Inflammatory macrophage treated with lipopolysaccharide for 4 hours (primary cell): Measurements from ENCODE around the gene PARD6A.
A peak's percentile ranks its signal among the peaks of the same experiment; 100 is the strongest.

Experiments
- DNase-seq: peaks from one replicate; pipeline ENCODE4 v3.0.0-alpha.2; 2020

PARD6A gene

DNA sequence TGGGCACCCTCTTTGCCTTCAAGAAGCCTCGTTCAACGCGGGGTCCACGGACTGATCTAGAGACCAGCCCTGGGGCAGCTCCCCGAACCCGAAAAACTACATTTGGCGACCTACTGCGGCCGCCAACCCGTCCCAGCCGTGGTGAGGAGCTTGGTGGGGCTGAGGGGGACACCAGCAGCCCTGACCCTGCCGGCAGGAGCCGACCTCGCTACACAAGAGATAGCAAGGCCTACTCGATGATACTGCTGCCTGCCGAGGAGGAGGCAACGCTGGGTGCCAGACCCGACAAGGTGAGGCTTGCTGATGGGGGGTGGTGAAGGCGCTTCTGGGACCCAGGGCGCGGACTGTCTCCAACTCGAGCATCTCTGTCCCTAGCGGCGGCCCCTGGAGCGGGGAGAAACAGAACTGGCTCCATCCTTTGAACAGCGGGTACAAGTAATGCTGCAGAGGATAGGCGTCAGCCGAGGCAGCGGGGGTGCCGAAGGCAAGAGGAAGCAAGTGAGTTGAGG lies 6.3 kb upstream of the PARD6A start:
- no peak for DNase-seq

- no peak for DNase-seq
Observed at GRCh38 chr16:67655363-67655762, 5.4 kb upstream of the PARD6A start.

DNA sequence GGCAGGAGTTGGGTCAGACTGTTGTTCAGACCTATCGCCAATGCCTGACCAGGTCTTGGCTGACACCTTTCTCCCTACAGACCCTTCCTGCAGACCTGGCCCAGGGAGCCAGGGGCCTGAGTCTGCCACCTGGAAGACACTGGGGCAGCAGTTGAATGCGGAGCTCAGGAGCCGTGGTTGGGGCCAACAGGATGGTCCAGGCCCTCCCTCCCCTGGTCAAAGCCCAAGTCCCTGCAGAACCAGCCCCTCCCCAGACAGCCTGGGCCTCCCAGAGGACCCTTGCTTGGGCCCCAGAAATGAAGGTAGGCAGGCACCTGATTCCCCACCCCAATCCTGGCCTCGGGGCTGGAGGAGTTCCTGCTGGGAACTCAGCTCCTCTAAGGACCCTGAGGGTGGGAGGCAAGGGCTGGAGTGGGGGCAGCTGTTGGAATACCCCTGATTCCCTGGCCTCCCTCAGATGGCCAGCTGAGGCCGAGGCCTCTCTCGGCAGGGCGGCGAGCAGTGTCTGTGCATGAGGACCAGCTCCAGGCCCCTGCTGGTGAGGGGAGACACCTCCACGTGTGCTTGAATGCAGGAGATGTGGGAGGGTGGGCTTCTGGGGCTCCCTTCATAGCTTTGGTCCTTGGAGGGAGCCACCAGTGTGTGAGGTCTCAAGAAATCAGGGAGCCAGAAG lies 4.3 kb upstream of the PARD6A start:
- no peak for DNase-seq

- DNase-seq, result no peak
Observed at GRCh38 chr16:67657017-67657608, 3.6 kb upstream of the PARD6A start.

- DNase-seq, result no peak
Observed at GRCh38 chr16:67657751-67658518, 2.8 kb upstream of the PARD6A start.

- DNase-seq, result no peak
Observed at GRCh38 chr16:67658849-67659674, 1.7 kb upstream of the PARD6A start.

DNA sequence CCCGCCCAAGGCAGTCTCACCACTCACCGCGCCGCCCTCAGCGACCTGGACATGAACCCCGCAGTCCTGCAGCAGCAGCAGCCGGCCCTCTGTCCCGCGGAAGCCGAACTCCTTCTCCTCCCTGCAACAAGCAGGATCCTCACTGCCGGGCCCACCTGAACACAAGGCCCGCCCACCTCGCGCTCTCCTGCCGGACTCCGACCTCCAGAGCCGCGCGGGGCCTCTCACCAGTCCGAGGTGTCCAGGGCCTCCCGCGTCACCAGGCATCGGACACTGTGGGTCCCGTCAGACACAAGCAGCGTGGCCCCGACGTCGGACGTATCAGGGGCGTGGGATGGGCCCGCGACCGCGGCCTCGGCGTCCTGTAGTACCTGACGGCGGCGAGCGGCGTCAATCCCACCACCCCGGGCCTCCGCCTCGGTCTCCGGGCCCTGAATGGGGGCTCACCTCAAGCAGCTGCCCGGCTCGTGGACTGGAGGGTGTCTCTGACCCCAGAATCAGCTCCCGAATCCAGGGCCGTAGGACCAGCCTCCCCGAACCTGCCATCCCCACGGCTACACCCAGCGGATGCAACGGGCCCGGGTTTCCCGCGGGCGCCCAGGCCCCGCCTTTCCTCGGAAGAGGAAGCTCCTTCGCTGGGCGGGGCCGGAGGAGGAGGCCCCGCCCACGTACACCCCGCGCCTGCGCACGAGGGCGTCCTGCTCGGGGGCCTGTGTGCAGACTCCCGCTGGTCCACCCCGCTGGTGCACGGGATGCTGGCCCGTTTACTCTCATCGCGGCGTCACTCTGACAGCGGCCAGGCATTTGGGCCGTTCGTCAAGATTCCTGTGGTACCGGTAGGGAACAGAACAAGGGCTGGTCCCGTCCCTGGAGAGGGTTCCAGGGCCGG lies 841 bp upstream of the PARD6A start, which contains the start of gene ACD:
Gene ACD, minus strand, starts transcription at position 586 of the 889 bp plus-strand sequence. Its CDS starts 40 bp downstream, at position 546.
- peak; percentile 95 for DNase-seq

DNA sequence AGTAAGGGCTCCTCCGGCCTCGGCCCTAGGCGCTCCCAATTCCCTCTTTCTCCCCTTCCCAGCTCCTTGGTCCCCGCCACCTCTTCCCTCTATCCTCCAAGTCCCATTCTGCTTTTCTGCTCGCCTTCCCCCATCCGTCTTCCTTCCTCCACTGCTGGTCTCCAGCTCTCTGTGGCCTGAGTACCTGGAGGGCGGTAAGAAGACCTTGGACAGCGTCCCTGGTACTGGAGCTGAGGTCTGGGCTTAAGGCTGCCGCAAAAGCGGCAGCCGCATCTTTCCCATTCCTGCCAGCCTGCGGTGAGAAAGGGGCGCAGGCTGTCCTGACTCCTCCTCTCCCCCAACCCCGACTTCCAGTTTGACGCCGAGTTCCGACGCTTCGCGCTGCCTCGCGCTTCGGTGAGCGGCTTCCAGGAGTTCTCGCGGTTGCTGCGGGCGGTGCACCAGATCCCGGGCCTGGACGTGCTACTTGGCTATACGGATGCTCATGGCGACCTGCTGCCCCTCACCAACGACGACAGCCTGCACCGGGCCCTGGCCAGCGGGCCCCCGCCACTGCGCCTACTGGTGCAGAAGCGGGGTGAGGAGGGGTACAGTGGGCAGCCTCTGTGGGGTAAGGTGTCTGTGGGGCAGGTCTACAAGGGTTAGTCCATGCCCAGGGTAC lies 471 bp downstream of the PARD6A start:
- DNase-seq, result no peak

DNA sequence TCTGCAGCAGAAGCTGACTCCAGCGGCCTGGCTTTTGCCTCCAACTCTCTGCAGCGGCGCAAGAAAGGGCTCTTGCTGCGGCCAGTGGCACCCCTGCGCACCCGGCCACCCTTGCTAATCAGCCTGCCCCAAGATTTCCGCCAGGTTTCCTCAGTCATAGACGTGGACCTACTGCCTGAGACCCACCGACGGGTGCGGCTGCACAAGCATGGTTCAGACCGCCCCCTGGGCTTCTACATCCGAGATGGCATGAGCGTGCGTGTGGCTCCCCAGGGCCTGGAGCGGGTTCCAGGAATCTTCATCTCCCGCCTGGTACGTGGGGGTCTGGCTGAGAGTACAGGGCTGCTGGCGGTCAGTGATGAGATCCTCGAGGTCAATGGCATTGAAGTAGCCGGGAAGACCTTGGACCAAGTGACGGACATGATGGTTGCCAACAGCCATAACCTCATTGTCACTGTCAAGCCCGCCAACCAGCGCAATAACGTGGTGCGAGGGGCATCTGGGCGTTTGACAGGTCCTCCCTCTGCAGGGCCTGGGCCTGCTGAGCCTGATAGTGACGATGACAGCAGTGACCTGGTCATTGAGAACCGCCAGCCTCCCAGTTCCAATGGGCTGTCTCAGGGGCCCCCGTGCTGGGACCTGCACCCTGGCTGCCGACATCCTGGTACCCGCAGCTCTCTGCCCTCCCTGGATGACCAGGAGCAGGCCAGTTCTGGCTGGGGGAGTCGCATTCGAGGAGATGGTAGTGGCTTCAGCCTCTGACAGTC lies 1.3 kb downstream of the PARD6A start:
- no peak for DNase-seq

GRCh38 chr16:67662653-67663010 lies 1.9 kb downstream of the PARD6A start:
- DNase-seq, result no peak

GRCh38 chr16:67663151-67663876 lies 2.6 kb downstream of the PARD6A start:
- DNase-seq, result peak; percentile 47

DNA sequence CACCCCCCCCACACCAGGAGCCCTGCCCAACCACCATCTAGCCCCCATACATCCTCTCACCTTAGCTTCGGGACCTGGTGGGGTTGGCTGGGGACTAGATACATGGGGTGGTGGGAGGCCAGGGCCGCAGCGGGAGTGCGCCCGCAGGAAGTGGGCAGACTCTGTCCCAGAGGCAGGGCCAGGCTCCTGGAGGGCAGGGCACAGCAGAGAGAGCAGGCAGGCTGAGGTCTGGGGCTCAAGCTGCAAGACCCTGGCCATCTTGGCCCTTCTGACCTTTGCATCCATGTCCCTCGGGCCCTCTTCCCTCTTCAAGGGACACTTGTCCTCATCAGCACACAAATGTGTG lies 3.1 kb downstream of the PARD6A start:
- no peak for DNase-seq

- DNase-seq, result no peak
Observed at GRCh38 chr16:67664258-67664657, 3.5 kb downstream of the PARD6A start.

- DNase-seq, result no peak
Observed at GRCh38 chr16:67664871-67665270, 4.1 kb downstream of the PARD6A start.

- no peak for DNase-seq
Observed at GRCh38 chr16:67665598-67665997, 4.8 kb downstream of the PARD6A start.

- DNase-seq, result peak; percentile 27
Observed at GRCh38 chr16:67666032-67666551, 5.3 kb downstream of the PARD6A start.

DNA sequence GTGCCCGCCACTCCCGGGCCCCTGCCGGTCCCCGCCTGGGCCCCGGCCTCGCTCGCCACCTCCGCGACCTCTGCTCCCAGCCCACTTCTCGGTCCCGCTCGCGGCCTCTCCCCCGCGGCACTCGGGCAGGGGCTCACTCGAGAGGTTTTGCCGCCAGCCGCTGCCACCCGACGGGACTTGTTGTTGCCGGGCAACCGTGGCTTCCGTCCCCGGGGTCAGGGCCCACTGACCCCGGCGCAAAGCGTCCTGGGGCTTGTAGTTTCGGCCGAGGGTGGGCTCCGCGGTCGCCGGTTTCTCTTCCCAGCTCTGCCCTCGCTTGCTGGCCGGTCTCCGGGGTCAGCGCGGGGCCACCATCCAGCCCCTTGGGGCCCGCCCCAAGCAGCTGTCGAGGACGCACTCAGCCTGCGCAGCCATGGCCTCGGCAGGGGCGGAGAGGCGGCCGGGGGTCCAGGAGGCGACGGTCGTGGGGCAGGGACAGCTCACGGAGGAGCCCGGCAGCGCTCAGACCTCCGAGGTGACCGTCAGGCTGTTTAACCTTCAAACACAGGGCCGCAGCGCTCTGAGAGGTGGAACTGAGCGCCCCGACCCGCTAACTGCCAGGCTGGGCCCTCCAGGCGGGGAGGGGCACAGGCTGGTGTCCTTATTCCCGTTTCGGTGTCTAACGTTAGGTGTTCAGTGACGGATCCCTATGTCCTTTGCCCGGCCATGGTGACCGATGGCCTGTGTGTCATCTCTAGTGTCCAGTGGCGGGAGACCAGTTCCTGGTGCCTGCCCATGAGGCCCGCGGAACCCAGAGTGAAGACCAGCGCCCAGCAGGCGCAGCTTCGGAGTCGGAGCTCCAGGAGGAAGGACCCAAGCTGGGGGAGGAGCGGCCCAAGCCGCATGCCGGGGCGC lies 6.0 kb downstream of the PARD6A start, which contains the start of the genes C16orf86 and ENKD1:
Gene C16orf86, plus strand, starts transcription at position 256 of the 894 bp plus-strand sequence. Its CDS starts 157 bp downstream, at position 413.
Gene ENKD1, minus strand, starts transcription at position 192 of the 894 bp plus-strand sequence. CDS start 308 bp downstream, outside the sequence.
- DNase-seq, result peak; percentile 84

DNA sequence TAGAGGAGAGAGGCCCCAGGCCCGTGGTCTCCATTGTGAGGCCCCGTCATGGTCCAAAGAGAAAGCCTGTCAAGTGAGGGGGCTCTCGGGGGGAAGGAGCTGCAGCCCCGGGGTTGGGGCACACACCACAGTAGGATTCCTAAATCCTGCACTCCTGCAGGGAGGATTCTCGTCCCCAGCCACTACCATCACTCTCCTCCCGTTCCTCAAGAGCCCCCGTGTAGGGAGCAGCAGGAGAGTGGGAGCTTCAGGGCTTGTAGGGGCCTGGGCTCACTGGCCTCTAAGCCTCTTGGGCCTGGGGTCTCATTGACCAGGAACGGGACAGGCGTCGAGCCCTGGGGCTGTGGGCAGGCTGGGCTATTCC lies 6.7 kb downstream of the PARD6A start:
- no peak for DNase-seq
